GM12801 (cell line): Measurements from ENCODE around the gene ARSB.

ENCODE experiments used
- TF ChIP-seq, protein P1 (sequence below): IDR thresholded peaks from one replicate; pipeline ENCODE4 v1.5.1; 2011; ENCODE audit warnings: control low read depth; ENCODE audit not compliant: insufficient read length; ENCODE audit errors: extremely low read depth

The ARSB gene

DNA sequence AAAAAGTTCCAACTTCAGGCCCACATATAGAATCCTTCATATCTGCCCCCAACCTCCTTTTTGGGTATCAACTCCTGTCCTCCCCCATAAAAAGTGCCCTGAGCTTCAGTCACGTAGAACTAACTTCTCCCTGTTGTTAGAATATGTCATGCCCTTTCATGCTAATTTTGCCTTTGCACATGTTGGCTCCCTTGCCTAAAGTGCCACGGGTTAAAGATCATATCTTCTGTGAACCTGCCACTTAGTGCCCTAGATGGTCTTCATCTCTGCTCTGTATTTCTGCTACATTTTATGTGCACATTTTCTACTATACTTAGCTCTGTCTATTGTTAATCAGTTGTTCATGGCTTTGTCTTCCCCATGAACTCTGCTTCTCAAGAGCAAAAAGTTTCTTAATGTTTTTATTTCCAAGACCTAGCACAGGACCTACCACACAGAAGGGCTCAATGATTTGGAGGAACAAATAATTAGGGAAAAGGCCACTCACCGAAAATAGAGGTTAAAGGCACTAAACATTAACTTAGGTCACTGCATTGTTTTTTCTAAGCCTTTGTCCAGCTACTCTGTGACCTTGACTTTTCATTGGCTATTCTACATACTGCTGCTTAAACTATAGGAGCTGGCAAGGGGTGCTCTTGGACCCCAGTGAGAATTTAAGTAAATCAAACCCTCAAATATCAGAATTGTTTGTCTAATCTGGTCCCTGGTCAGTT lies 94.3 kb downstream of the ARSB start:
- TF ChIP-seq, protein P1, sequence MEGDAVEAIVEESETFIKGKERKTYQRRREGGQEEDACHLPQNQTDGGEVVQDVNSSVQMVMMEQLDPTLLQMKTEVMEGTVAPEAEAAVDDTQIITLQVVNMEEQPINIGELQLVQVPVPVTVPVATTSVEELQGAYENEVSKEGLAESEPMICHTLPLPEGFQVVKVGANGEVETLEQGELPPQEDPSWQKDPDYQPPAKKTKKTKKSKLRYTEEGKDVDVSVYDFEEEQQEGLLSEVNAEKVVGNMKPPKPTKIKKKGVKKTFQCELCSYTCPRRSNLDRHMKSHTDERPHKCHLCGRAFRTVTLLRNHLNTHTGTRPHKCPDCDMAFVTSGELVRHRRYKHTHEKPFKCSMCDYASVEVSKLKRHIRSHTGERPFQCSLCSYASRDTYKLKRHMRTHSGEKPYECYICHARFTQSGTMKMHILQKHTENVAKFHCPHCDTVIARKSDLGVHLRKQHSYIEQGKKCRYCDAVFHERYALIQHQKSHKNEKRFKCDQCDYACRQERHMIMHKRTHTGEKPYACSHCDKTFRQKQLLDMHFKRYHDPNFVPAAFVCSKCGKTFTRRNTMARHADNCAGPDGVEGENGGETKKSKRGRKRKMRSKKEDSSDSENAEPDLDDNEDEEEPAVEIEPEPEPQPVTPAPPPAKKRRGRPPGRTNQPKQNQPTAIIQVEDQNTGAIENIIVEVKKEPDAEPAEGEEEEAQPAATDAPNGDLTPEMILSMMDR, result no peak

DNA sequence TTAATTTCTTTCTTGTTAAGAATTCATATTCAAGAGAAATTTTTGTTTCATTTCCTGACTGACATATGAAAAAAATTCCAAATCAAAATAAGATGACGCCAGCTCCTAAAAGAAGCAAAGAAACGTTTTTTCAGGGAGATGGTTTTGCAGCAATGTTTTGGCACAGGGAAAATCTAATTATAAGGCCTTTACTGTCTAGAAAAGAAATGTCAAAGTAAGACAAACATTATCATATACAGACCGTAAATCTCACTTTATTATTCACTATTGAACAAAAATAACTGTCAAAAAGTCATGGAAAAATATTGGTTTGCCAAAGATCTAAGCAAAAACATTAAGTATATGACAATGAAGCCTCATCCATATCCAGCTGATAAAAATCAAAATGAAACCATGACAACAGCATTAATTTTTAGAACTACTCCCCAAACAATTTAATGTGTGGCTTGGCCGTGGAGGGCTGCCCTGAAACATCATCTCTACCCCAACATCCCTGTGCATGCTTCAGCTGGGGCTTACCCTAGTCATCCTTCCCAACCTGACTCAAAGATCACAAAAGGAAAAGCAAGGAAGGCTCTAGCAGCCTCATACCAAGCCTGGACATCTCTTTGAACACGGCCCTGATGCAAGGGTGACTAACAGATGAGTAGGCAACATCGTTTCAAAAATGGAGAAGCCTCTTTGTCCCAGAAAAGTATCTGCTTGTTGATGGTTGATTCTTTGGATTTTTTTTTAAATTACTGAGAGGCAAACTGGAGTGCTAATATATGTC lies 95.6 kb downstream of the ARSB start:
- TF ChIP-seq, protein P1, result no peak

DNA sequence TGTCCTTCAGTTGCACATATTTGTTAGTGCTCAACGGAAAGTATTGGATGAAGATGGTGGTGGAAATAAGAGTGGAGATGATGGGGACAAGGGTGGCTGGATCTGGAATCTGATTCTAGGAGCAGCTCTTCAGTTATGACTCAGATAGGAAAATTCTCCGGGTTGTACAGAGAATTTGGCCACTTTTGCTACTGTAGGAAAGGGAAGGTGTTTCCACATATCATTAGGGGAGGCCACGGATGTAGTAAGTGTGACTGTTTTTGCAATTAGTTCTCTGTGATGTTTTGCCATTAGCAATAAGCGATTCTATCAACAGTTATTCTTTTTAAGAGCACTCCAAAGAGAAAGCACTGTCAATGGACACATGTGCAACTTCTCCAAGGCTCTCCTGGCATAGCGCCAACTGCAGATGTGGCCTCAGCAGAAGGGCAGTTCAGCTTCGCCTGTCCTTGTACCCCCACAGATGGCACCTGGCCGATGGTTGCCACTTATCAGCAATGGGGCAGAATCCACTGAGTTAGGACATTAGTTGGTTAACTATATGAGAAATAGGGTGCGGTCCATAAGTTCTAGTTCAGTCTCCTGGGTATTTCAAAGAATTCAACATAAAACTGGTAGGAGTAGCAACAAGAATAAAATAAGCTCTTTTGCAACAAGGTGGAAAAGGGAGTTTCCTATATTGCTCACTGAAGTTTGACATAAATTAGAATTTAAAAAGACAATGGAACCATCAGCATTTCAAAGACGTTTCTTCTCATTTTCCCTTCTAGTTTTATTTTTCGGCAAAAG lies 96.3 kb downstream of the ARSB start:
- TF ChIP-seq, protein P1, result no peak

DNA sequence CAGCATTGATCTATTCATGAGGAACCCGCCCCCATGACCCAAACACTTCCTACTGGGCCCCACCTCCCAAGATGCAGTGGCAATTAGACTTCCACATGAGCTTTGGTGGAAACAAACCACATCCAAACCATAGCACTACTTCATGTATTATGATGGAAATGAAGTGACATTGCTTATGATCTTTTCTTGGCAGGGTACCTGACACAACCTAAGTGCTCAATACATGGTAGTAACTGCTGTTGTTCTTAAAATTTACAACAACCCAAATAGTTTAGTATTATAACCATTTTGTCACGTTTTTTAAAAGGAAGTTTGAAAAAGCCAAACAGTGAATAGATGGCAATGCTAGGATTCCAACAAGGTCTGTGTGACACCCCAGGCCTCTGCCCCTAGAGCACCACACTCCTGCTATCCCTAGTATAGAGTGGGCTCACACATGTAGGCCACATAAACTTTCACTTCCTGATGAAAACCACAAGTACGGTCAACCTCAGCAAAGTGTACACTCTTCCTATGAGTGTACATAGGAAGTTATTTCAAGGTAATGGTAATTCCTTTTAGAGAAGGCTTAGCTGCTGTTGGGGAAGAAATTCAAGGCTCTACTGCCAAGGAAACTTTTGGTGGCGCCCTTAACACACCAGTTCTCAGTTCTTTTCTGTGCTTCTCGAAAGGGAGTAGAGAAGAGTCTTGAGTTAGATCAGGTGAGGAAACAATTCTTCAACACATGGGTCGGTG lies 97.6 kb downstream of the ARSB start:
- TF ChIP-seq, protein P1, result no peak

DNA sequence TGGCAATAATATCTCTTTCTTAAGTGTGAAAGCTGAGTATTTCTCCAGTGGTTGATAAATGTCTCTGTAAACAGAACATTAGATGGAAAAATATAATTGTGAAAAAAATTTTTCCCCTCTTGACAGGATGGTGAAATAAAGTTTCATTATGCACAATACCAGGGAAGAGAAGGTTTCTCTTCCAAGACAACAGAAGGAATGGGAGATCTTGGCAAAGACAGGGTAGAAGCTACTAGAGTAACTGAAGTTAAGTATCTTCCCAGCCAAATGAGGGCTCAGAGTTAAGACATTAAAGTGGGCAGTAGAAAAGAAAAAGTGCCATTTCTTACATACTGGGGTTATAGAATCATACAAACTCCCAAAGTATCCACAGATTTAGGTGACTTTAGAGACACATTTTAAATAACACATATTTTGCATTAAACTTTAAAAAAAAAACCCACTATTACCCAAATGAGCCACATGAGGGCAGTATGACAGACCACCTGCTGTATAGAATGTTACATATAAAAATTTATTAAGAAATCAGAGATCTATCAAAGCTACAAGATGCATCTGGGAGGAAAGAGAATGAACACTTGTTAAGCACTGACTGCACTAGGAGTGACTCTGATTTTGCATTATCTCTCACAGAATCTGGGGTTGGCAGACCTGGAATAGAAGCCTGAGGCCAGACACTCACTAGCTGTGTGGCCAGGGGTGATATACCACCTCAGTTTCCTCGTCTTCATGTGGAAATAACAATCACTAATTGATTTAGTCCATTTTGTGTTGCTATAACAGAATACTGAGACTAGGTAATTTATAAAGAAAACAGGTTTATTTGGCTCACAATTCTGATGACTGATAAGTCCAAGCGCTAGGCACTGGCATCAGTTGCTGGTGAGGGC lies 98.5 kb downstream of the ARSB start:
- TF ChIP-seq, protein P1, result no peak

DNA sequence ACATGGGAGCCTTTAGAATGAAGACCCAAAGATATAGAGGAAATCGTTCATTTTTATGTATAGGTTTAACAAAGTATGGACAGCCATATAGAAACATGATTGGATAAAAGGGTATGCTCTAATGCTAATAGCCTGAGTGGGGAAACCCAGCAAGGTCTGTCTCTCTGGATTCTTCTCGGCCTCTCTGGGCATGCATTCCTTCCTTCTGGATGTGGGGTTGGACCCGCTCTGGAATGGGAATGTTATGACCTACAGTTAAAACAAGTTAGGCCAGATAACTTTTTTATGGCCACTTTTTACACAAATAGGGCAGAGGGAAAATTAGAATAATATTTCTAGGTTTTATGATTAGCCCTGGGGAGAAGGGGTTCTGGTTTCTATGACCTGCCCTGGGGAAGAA lies 103.2 kb downstream of the ARSB start:
- TF ChIP-seq, protein P1, result no peak
